PC-9 (cell line): Measurements from ENCODE around the gene RBFOX1. TPM values are rescaled to one million over a fixed set of nuclear protein-coding genes. Genes with fewer than 3 reads are reported as not detected.

ENCODE experiments used
- BruUV-seq: library from RNA; stranded (reverse); fragments of 400-500 nt; replicated peaks from 2 replicates; lab custom pipeline; 2021; lab: Mats Ljungman, UMichigan
- CTCF ChIA-PET: fragments of 300-600 bp; sonication (Branson Sonifier 250); formaldehyde crosslinking; loops from one replicate; lab custom pipeline; 2022; ENCODE audit warnings: antibody characterized with exemption; lab: Charles Lee
- POLR2A ChIA-PET: fragments of 300-600 bp; sonication (Branson Sonifier 250); formaldehyde crosslinking; loops from one replicate; lab custom pipeline; 2022; ENCODE audit warnings: antibody characterized with exemption; ENCODE audit not compliant: unreplicated experiment; lab: Charles Lee
- DNase-seq, 2 experiments: peaks; one replicate each; pipeline versions ENCODE4 v3.0.0 to v3.0.0-alpha.2; 2015 to 2022; ENCODE audit warnings: mixed read lengths in 1 of 2
- H2AFZ ChIP-seq: fragments of 200-600 bp; sonication (generic); 2 replicates; pipeline ENCODE4 v1.8.1; 2017; ENCODE audit warnings: antibody characterized with exemption
- H3F3A ChIP-seq: fragments of 200-600 bp; sonication (generic); 2 replicates; pipeline ENCODE4 v1.8.1; 2017; ENCODE audit warnings: antibody characterized with exemption, mild to moderate bottlenecking, low read depth; ENCODE audit not compliant: insufficient read depth
- H3K27ac ChIP-seq: fragments of 200-600 bp; sonication (generic); 2 replicates; pipeline ENCODE4 v1.6.1; 2016; ENCODE audit warnings: mixed run types
- H3K27me3 ChIP-seq: fragments of 200-600 bp; sonication (generic); 2 replicates; pipeline ENCODE4 v1.6.1; 2016; ENCODE audit warnings: low read depth, mixed run types; ENCODE audit not compliant: insufficient read depth
- H3K36me3 ChIP-seq: fragments of 200-600 bp; sonication (generic); 2 replicates; pipeline ENCODE4 v1.6.1; 2016; ENCODE audit warnings: low read depth, mixed run types
- H3K4me1 ChIP-seq: fragments of 200-600 bp; sonication (generic); replicated peaks from 2 replicates; pipeline ENCODE4 v1.6.1; 2016; ENCODE audit warnings: mixed run types; ENCODE audit not compliant: insufficient read depth
- H3K4me2 ChIP-seq: fragments of 200-600 bp; sonication (generic); 2 replicates; pipeline ENCODE4 v1.6.1; 2017; ENCODE audit warnings: mixed run types
- H3K4me3 ChIP-seq: fragments of 200-600 bp; sonication (generic); 2 replicates; pipeline ENCODE4 v1.6.1; 2016; ENCODE audit warnings: mixed run types
- H3K79me2 ChIP-seq: fragments of 200-600 bp; sonication (generic); 2 replicates; pipeline ENCODE4 v1.6.1; 2017; ENCODE audit warnings: low read depth, mixed run types
- H3K9me2 ChIP-seq: fragments of 200-600 bp; sonication (generic); 2 replicates; pipeline ENCODE4 v1.8.1; 2017; ENCODE audit warnings: mild to moderate bottlenecking; ENCODE audit not compliant: insufficient read depth
- H3K9me3 ChIP-seq: fragments of 200-600 bp; sonication (generic); 2 replicates; pipeline ENCODE4 v1.8.1; 2016; ENCODE audit warnings: low read depth; ENCODE audit not compliant: insufficient read depth
- H4K20me1 ChIP-seq: fragments of 200-600 bp; sonication (generic); 2 replicates; pipeline ENCODE4 v1.8.1; 2017; ENCODE audit not compliant: insufficient read depth
- EZH2 ChIP-seq: fragments of 200-600 bp; sonication (generic); IDR thresholded peaks from 2 replicates; pipeline ENCODE4 v1.8.0; 2017; ENCODE audit warnings: antibody characterized with exemption, low read depth
- intact Hi-C: fragments of 100-400 bp; cut with micrococcal nuclease; formaldehyde crosslinking; loops from one replicate; pipeline ENCODE4 v1.10.0; 2022; ENCODE audit not compliant: unreplicated experiment
- total RNA-seq: library from RNA; stranded (reverse); gene quantifications from 2 replicates; pipeline ENCODE4 v1.2.3, GENCODE V29; 2021
- TF ChIP-seq, protein P1 (sequence below): fragments of 200-600 bp; sonication (generic); conservative IDR thresholded peaks from 2 replicates; pipeline ENCODE4 v1.6.1; 2017; ENCODE audit warnings: mixed run types, antibody characterized with exemption, mild to moderate bottlenecking, moderate library complexity

Gene RBFOX1
- total RNA-seq, 1 experiment from 2014 or later, result not detected

GRCh38 chr16:7521834-7522233 is 189.2 kb downstream of the RBFOX1 start:
- BruUV-seq, result no TSS peak
- TF ChIP-seq, protein P1, sequence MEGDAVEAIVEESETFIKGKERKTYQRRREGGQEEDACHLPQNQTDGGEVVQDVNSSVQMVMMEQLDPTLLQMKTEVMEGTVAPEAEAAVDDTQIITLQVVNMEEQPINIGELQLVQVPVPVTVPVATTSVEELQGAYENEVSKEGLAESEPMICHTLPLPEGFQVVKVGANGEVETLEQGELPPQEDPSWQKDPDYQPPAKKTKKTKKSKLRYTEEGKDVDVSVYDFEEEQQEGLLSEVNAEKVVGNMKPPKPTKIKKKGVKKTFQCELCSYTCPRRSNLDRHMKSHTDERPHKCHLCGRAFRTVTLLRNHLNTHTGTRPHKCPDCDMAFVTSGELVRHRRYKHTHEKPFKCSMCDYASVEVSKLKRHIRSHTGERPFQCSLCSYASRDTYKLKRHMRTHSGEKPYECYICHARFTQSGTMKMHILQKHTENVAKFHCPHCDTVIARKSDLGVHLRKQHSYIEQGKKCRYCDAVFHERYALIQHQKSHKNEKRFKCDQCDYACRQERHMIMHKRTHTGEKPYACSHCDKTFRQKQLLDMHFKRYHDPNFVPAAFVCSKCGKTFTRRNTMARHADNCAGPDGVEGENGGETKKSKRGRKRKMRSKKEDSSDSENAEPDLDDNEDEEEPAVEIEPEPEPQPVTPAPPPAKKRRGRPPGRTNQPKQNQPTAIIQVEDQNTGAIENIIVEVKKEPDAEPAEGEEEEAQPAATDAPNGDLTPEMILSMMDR, result no peak
- no peak for TF ChIP-seq EZH2
- no peak overlapping the region for H3K4me2 ChIP-seq
- no peak overlapping the region for H2AFZ ChIP-seq
- peaks cover 37% of the 10 kb centered on the region for H3K27me3 ChIP-seq
- no peaks in the 10 kb centered on the region for H4K20me1 ChIP-seq
- H3K4me1 ChIP-seq, result no peaks in the 10 kb centered on the region
- no peaks in the 10 kb centered on the region for H3F3A ChIP-seq
- no peak for DNase-seq
- ChIA-PET POLR2A (interaction anchor here (0.8 kb wide), 1 partner anchor 548 kb away, joined by 4 read pairs; no protein-coding TSS in a partner anchor), CTCF (no interaction called here)
- H3K9me3 ChIP-seq, result no peaks in the 10 kb centered on the region
- no peak overlapping the region for H3K4me3 ChIP-seq
- intact Hi-C loops, result no loop called here
- H3K27ac ChIP-seq, result no peak overlapping the region
- no peaks in the 10 kb centered on the region for H3K79me2 ChIP-seq
- no peaks in the 10 kb centered on the region for H3K9me2 ChIP-seq
- H3K36me3 ChIP-seq, result no peaks in the 10 kb centered on the region

DNA sequence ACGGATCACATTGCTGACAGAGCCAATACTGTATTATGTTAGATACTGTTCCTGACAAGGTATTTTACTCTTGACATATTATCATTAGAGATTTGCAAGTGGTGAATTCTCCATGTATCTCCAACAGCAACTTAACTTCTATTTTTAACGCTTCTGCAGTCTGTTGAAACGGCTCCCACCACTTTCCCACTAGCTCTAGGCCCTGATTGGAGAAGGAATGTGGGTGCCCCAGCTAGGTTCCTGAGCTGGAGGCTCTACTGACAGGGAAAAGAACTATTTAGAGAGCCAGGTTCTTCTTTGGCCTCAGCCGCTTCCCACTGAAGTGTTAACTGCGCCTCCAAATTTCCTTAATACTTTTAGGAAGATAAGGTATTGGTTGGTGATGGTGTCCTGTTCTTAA is 191.8 kb downstream of the RBFOX1 start:
- Histone ChIP-seq H3K27ac (no peak overlapping the region), H3K4me2 (no peak overlapping the region), H3K9me3 (no peaks in the 10 kb centered on the region), H3K4me3 (no peak overlapping the region), H3K36me3 (no peaks in the 10 kb centered on the region), H3K79me2 (no peaks in the 10 kb centered on the region), H4K20me1 (no peaks in the 10 kb centered on the region), H3K4me1 (no peaks in the 10 kb centered on the region), H2AFZ (no peak overlapping the region), H3K9me2 (no peaks in the 10 kb centered on the region), H3F3A (no peaks in the 10 kb centered on the region), H3K27me3 (peaks cover 16% of the 10 kb centered on the region)
- TF ChIP-seq EZH2, result no peak
- TF ChIP-seq, protein P1, result no peak
- POLR2A ChIA-PET, result no interaction called here
- intact Hi-C loops, result no loop called here
- no TSS peak for BruUV-seq
- no peak for DNase-seq
- CTCF ChIA-PET, result no interaction called here

GRCh38 chr16:7526736-7527135 is 194.1 kb downstream of the RBFOX1 start:
- Histone ChIP-seq H3K27ac (no peak overlapping the region), H3K27me3 (no peaks in the 10 kb centered on the region), H3K4me3 (no peak overlapping the region), H4K20me1 (no peaks in the 10 kb centered on the region), H3F3A (no peaks in the 10 kb centered on the region), H3K4me2 (no peak overlapping the region), H2AFZ (no peak overlapping the region), H3K9me2 (no peaks in the 10 kb centered on the region), H3K4me1 (no peaks in the 10 kb centered on the region), H3K36me3 (no peaks in the 10 kb centered on the region), H3K9me3 (no peaks in the 10 kb centered on the region), H3K79me2 (no peaks in the 10 kb centered on the region)
- no TSS peak for BruUV-seq
- no peak for DNase-seq
- TF ChIP-seq, protein P1, result no peak
- no peak for TF ChIP-seq EZH2
- intact Hi-C loops, result no loop called here
- ChIA-PET POLR2A (no interaction called here), CTCF (no interaction called here)
